ENCODE results near the gene TTC34. TPM values are rescaled to one million over a fixed set of nuclear protein-coding genes. Genes with fewer than 3 reads are reported as not detected.
A peak's percentile ranks its signal among the peaks of the same experiment; 100 is the strongest.
"Not testable (repeated sequence)": the region's sequence is repeated elsewhere in the genome, so short reads cannot be mapped to it uniquely, and the experiment has no call there.

TTC34 gene
- total RNA-seq, 2 donors from 2014 or later = 0.43 to 0.88 TPM

- ATAC-seq (replicated peaks in 1 of 2) = no peak
- DNase-seq = no peak
- Mint-ChIP-seq H3K36me3 (ENCODE audit: insufficient read depth in 2 of 2) (peaks cover 5 to 8% of the 10 kb centered on the region in 2 donors), H3K4me1 (ENCODE audit: low read depth) (no peaks in the 10 kb centered on the region), H3K9me3 (peaks cover 3 to 8% of the 10 kb centered on the region in 2 donors), H3K27ac (no peak overlapping the region), H3K27me3 (ENCODE audit: low read depth) (peaks cover 58% of the 10 kb centered on the region), H3K4me3 (peak overlapping the region; percentile 40 to 44)
Measured at GRCh38 chr1:2628191-2628932, 173.1 kb downstream of the TTC34 start.

DNA sequence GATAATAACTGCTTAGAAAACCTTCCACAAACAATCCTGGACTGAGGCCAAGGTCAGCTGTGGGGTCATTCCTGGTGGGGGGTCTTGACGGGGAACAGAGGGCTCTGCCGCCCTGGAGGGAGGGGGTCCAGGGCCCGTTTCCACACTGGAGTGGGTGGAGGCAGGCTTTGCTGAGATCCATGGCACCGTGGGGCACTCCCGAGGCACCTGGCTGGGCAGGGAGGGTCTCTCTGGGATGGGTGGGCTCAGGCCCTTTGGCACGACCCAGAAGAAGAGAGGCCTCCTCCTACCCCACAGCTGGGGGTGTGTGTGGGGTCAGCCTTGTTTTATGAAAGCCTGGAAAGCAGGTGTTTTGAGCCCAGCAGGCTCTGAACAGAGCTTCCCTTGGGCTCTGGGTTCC is 173.7 kb downstream of the TTC34 start:
- DNase-seq (no peak), ATAC-seq (replicated peaks in 1 of 2) (no peak)
- peaks cover 58% of the 10 kb centered on the region for H3K27me3 Mint-ChIP-seq (ENCODE audit: low read depth)
- H3K4me1 Mint-ChIP-seq (ENCODE audit: low read depth) = no peaks in the 10 kb centered on the region
- H3K27ac Mint-ChIP-seq = no peak overlapping the region
- H3K4me3 Mint-ChIP-seq = no peak overlapping the region
- peaks cover 3 to 8% of the 10 kb centered on the region in 2 donors for H3K9me3 Mint-ChIP-seq
- H3K36me3 Mint-ChIP-seq (ENCODE audit: insufficient read depth in 2 of 2) = peaks cover 5 to 8% of the 10 kb centered on the region in 2 donors

DNA sequence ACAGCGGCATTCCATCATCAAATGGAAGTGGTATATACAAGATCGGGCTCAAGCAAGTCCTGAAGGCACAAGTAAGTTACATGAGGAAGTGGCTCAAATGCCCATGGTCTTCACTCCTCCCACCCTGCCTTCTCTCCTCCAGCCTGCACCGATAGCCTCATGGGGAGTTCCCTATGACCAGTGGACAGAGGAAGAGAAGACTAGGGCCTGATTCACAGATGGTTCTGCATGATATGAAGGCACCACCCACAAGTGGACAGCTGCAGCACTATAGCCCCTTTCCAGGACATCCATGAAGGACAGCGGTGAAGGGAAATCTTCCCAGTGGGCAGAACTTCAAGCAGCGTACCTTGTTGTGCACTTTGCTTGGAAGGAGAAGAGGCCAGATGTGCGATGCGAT is 175.7 kb downstream of the TTC34 start:
- not testable (repeated sequence) for H3K9me3 Mint-ChIP-seq; H3K27ac Mint-ChIP-seq; H3K4me3 Mint-ChIP-seq; DNase-seq; H3K4me1 Mint-ChIP-seq (ENCODE audit: low read depth); ATAC-seq (replicated peaks in 1 of 2); H3K36me3 Mint-ChIP-seq (ENCODE audit: insufficient read depth in 2 of 2)
- H3K27me3 Mint-ChIP-seq (ENCODE audit: low read depth) = peaks cover 45% of the 10 kb centered on the region

GRCh38 chr1:2625311-2625710 is 176.2 kb downstream of the TTC34 start:
- peaks cover 1 to 2% of the 10 kb centered on the region in 2 donors for H3K9me3 Mint-ChIP-seq
- H3K27me3 Mint-ChIP-seq (ENCODE audit: low read depth) = peaks cover 41% of the 10 kb centered on the region
- peaks cover 4% of the 10 kb centered on the region for H3K4me1 Mint-ChIP-seq (ENCODE audit: low read depth)
- ATAC-seq (replicated peaks in 1 of 2) (no peak), DNase-seq (no peak)
- H3K4me3 Mint-ChIP-seq = no peak overlapping the region
- H3K36me3 Mint-ChIP-seq (ENCODE audit: insufficient read depth in 2 of 2) = peaks cover 2 to 4% of the 10 kb centered on the region in 2 donors
- H3K27ac Mint-ChIP-seq = no peak overlapping the region

DNA sequence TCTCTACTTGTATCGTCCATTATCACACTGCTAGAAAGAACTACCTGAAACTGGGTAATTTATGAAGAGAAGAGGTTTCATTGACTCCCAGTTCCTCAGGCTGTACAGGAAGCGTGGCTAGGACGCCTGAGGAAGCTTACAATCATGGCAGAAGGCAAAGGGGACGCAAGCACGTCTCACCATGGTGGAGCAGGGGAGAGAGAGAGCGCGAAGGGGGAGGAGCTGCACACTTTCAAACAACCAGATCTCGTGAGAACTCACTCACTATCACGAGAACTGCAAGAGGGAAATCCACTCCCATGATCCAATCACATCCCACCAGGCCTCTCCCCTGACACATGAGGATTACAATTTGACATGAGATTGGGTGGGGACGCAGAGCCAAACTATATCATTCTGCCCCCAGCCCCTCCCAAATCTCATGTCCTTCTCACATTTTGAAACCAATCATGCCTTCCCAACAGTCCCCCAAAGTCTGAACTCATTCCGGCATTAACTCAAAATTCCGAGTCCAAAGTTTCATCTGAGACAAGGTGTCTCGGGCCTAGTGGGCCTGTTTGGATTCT is 176.7 kb downstream of the TTC34 start:
- peaks cover 2 to 4% of the 10 kb centered on the region in 2 donors for H3K9me3 Mint-ChIP-seq
- H3K4me3 Mint-ChIP-seq = no peak overlapping the region
- ATAC-seq (replicated peaks in 1 of 2) (no peak), DNase-seq (no peak)
- peaks cover 4% of the 10 kb centered on the region for H3K4me1 Mint-ChIP-seq (ENCODE audit: low read depth)
- peaks cover 36% of the 10 kb centered on the region for H3K27me3 Mint-ChIP-seq (ENCODE audit: low read depth)
- H3K27ac Mint-ChIP-seq = no peak overlapping the region
- peaks cover 0 to 1% of the 10 kb centered on the region in 2 donors for H3K36me3 Mint-ChIP-seq (ENCODE audit: insufficient read depth in 2 of 2)

DNA sequence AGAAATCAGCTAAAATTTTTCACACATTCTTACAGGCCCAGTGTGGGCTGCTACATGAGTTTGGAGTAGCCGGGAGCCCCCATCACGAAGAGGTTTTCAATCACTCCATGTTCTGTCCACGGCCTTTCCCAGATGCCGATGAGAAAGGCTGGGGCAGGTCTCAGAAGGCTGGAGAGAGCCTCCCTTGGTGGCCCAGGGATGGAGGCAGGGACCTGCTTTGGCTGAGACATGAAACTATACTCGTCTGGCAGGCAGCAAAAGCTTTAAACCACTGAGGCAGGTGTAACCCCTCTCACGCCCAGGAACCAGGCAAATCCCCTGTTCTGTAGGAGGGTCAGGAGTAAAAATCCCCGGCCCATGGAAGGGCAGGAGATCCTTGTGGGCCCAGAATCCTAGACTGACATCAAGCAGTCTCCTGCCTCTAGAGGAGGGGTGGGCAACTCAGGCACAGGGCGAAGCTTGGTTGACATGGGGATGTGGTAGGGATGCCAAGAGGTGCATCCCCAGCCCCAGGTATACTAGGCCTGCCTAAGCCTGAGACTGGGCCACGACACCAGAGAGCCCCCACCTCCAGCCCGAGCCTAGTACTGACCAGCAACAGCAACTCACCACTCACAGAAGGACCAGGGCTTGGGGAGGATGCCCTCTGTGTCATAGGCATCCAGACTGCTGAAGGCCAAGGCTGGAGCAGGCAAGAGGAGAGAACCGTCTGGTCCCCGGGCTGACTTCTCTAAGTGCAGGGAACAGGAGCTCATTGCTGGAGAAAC is 177.7 kb downstream of the TTC34 start:
- H3K27me3 Mint-ChIP-seq (ENCODE audit: low read depth) = peaks cover 32% of the 10 kb centered on the region
- no peak for DNase-seq
- no peak overlapping the region for H3K4me3 Mint-ChIP-seq
- H3K4me1 Mint-ChIP-seq (ENCODE audit: low read depth) = peaks cover 4% of the 10 kb centered on the region
- H3K36me3 Mint-ChIP-seq (ENCODE audit: insufficient read depth in 2 of 2) = peaks cover 0 to 3% of the 10 kb centered on the region in 2 donors
- H3K9me3 Mint-ChIP-seq = peaks cover 3 to 5% of the 10 kb centered on the region in 2 donors
- no peak for ATAC-seq (replicated peaks in 1 of 2)
- H3K27ac Mint-ChIP-seq = no peak overlapping the region

GRCh38 chr1:2617971-2618470 is 183.5 kb downstream of the TTC34 start:
- Mint-ChIP-seq H3K4me1 (ENCODE audit: low read depth) (peaks cover 4% of the 10 kb centered on the region), H3K27ac (no peak overlapping the region), H3K4me3 (no peak overlapping the region), H3K36me3 (ENCODE audit: insufficient read depth in 2 of 2) (peaks cover 9 to 18% of the 10 kb centered on the region in 2 donors), H3K9me3 (peaks cover 17 to 19% of the 10 kb centered on the region in 2 donors), H3K27me3 (ENCODE audit: low read depth) (peaks cover 7% of the 10 kb centered on the region)
- no peak for ATAC-seq (replicated peaks in 1 of 2)
- no peak for DNase-seq

- Mint-ChIP-seq H3K4me3 (no peak overlapping the region), H3K4me1 (ENCODE audit: low read depth) (no peaks in the 10 kb centered on the region), H3K9me3 (peaks cover 14% of the 10 kb centered on the region in 2 donors), H3K36me3 (ENCODE audit: insufficient read depth in 2 of 2) (peaks cover 9 to 14% of the 10 kb centered on the region in 2 donors), H3K27ac (no peak overlapping the region), H3K27me3 (ENCODE audit: low read depth) (peaks cover 7% of the 10 kb centered on the region)
- no peak for ATAC-seq (replicated peaks in 1 of 2)
- no peak for DNase-seq
Measured at GRCh38 chr1:2614145-2614544, 187.3 kb downstream of the TTC34 start.

- no peak for ATAC-seq (replicated peaks in 1 of 2)
- H3K4me1 Mint-ChIP-seq (ENCODE audit: low read depth) = no peaks in the 10 kb centered on the region
- no peak overlapping the region for H3K27ac Mint-ChIP-seq
- H3K36me3 Mint-ChIP-seq (ENCODE audit: insufficient read depth in 2 of 2) = peaks cover 7 to 12% of the 10 kb centered on the region in 2 donors
- H3K4me3 Mint-ChIP-seq = no peak overlapping the region
- peaks cover 14 to 17% of the 10 kb centered on the region in 2 donors for H3K9me3 Mint-ChIP-seq
- no peaks in the 10 kb centered on the region for H3K27me3 Mint-ChIP-seq (ENCODE audit: low read depth)
- no peak for DNase-seq
Measured at GRCh38 chr1:2612591-2613365, 188.7 kb downstream of the TTC34 start.

DNA sequence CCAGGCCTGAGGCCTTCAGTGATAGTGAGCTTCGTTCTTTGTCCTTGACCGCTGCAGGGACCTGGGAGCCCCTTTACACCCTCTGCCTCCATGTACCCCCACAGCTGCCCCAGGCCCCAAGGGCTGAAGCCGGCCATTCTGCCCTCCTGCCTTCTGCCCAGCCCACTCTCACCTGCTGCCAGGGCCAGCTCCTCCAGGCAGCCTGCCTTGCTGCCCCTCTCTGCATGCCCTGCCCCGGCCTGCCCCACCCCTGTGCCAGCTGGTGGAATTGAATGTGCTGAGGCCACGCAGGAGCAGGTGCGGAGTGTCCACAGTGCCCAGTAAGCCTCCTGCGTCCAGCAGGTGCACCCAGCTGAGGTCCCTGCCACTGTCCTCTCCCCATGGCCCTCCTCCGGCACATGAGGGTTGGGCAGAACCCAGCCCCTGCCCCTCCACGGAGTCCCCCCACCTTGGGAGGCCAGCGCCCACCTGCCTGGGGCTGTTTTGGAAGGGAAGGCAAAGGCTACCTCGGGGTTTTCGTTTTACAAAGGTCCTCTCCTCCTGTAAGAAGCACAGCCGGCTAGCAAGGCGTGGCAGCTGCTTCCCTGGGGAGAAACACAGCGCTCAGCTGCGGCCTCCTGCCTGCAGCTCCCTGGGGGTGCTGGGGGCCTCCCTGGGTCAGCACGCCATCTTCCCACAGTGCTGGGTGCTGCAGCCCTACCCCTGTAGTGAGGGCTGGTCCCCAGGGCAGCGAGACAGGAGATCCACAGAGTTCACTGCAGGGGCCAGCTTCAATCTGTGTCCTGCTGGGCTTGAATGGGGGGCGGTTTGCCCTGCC is 189.7 kb downstream of the TTC34 start:
- no peaks in the 10 kb centered on the region for H3K27me3 Mint-ChIP-seq (ENCODE audit: low read depth)
- peaks cover 14 to 17% of the 10 kb centered on the region in 2 donors for H3K9me3 Mint-ChIP-seq
- H3K4me3 Mint-ChIP-seq = no peak overlapping the region
- H3K4me1 Mint-ChIP-seq (ENCODE audit: low read depth) = no peaks in the 10 kb centered on the region
- DNase-seq (no peak), ATAC-seq (replicated peaks in 1 of 2) (no peak)
- H3K27ac Mint-ChIP-seq = no peak overlapping the region
- H3K36me3 Mint-ChIP-seq (ENCODE audit: insufficient read depth in 2 of 2) = peaks cover 7 to 12% of the 10 kb centered on the region in 2 donors

- peaks cover 12 to 14% of the 10 kb centered on the region in 2 donors for H3K9me3 Mint-ChIP-seq
- no peaks in the 10 kb centered on the region for H3K4me1 Mint-ChIP-seq (ENCODE audit: low read depth)
- peaks cover 6 to 8% of the 10 kb centered on the region in 2 donors for H3K36me3 Mint-ChIP-seq (ENCODE audit: insufficient read depth in 2 of 2)
- H3K27me3 Mint-ChIP-seq (ENCODE audit: low read depth) = no peaks in the 10 kb centered on the region
- no peak overlapping the region for H3K27ac Mint-ChIP-seq
- ATAC-seq (replicated peaks in 1 of 2) (peak in 1 of 2 donors; percentile 36), DNase-seq (peak in 1 of 2 donors; percentile 26)
- no peak overlapping the region for H3K4me3 Mint-ChIP-seq
Measured at GRCh38 chr1:2611031-2611501, 190.4 kb downstream of the TTC34 start.
